ENCODE data around the gene HTT. TPM values are rescaled to one million over a fixed set of nuclear protein-coding genes. Genes with fewer than 3 reads are reported as not detected.

The HTT gene
- total and polyA plus RNA-seq, 4 donors: 8.6 to 39.8 (median 16.4) TPM

- no peak for DNase-seq (ENCODE audit: low spot score)
- Histone ChIP-seq H3K4me1 (ENCODE audit: control insufficient read depth in 4 of 4, insufficient read depth in 4 of 4, low read length in 3 of 4) (peaks cover 7 to 33% (median 25%) of the 10 kb centered on the region in 4 donors), H3K27me3 (ENCODE audit: control insufficient read depth in 4 of 4, insufficient read depth in 4 of 4, low read length in 3 of 4) (no peaks in the 10 kb centered on the region), H3K9me3 (ENCODE audit: control insufficient read depth in 4 of 4, low read length in 3 of 4) (no peaks in the 10 kb centered on the region), H3K27ac (ENCODE audit: low read depth in 1 of 2, low read length in 2 of 2) (peak overlapping the region in 1 of 2 donors; percentile 46), H3K36me3 (ENCODE audit: control insufficient read depth in 4 of 4, insufficient read depth in 3 of 4, low read depth in 1 of 4, low read length in 3 of 4) (no peaks in the 10 kb centered on the region), H3K4me3 (ENCODE audit: low read depth in 1 of 3, low read length in 3 of 3) (no peak overlapping the region), H3K9ac (ENCODE audit: low read depth in 1 of 2, low read length in 2 of 2) (no peak overlapping the region)
- TF ChIP-seq SP1 (IDR thresholded peaks at IDR 0.05) (peak; percentile 62), HNF4A (conservative IDR thresholded peaks at IDR 0.05) (peak; percentile 36 to 52), HNF4G (IDR thresholded peaks at IDR 0.05) (no peak), FOXA2 (IDR thresholded peaks at IDR 0.05) (no peak), YY1 (IDR thresholded peaks at IDR 0.05) (peak; percentile 68), REST (IDR thresholded peaks at IDR 0.05) (peak; percentile 12), RXRA (IDR thresholded peaks at IDR 0.05) (peak; percentile 29 to 51)
- 62% methylated on average over 3 of the region's 3 CpGs for WGBS
Measured at GRCh38 chr4:3070709-3071500, 3.6 kb upstream of the HTT start.

- 92% methylated on average over 7 of the region's 7 CpGs for WGBS
- Histone ChIP-seq H3K36me3 (ENCODE audit: control insufficient read depth in 4 of 4, insufficient read depth in 3 of 4, low read depth in 1 of 4, low read length in 3 of 4) (no peaks in the 10 kb centered on the region), H3K4me1 (ENCODE audit: control insufficient read depth in 4 of 4, insufficient read depth in 4 of 4, low read length in 3 of 4) (peaks cover 7 to 41% (median 32%) of the 10 kb centered on the region in 4 donors), H3K9me3 (ENCODE audit: control insufficient read depth in 4 of 4, low read length in 3 of 4) (no peaks in the 10 kb centered on the region), H3K4me3 (ENCODE audit: low read depth in 1 of 3, low read length in 3 of 3) (no peak overlapping the region), H3K27ac (ENCODE audit: low read depth in 1 of 2, low read length in 2 of 2) (peak overlapping the region; percentile 9 to 46), H3K27me3 (ENCODE audit: control insufficient read depth in 4 of 4, insufficient read depth in 4 of 4, low read length in 3 of 4) (no peaks in the 10 kb centered on the region), H3K9ac (ENCODE audit: low read depth in 1 of 2, low read length in 2 of 2) (no peak overlapping the region)
- no peak for DNase-seq (ENCODE audit: low spot score)
- no peak for TF ChIP-seq EGR1 (IDR thresholded peaks at IDR 0.05; ENCODE audit: low read depth in 2 of 2)
- no peak for TF ChIP-seq TAF1 (conservative IDR thresholded peaks at IDR 0.05)
- TF ChIP-seq RAD21 (IDR thresholded peaks at IDR 0.05): no peak
- no peak for TF ChIP-seq RXRA (IDR thresholded peaks at IDR 0.05)
- no peak for TF ChIP-seq JUND (IDR thresholded peaks at IDR 0.05)
- no peak for TF ChIP-seq ZBTB33 (IDR thresholded peaks at IDR 0.05)
- no peak for TF ChIP-seq NR2F2 (IDR thresholded peaks at IDR 0.05)
- TF ChIP-seq MAX (IDR thresholded peaks at IDR 0.05): no peak
- TF ChIP-seq REST (IDR thresholded peaks at IDR 0.05): no peak
- TF ChIP-seq YY1 (IDR thresholded peaks at IDR 0.05): no peak
- no peak for TF ChIP-seq FOXA1 (IDR thresholded peaks at IDR 0.05)
- TF ChIP-seq HNF4G (IDR thresholded peaks at IDR 0.05): no peak
- no peak for TF ChIP-seq CTCF (IDR thresholded peaks at IDR 0.05; ENCODE audit: low read depth, low read length, missing input control)
- TF ChIP-seq FOXA2 (IDR thresholded peaks at IDR 0.05): no peak
- no peak for TF ChIP-seq HNF4A (conservative IDR thresholded peaks at IDR 0.05)
Measured at GRCh38 chr4:3071811-3072210, 2.7 kb upstream of the HTT start.
